EL (cell line): ENCODE data around the gene GMDS.
"Not testable (repeated sequence)": the region's sequence is repeated elsewhere in the genome, so short reads cannot be mapped to it uniquely, and the experiment has no call there.

Experiments
- DNase-seq: peaks from one replicate; pipeline ENCODE4 v3.0.0-alpha.2; 2016

GMDS gene

DNA sequence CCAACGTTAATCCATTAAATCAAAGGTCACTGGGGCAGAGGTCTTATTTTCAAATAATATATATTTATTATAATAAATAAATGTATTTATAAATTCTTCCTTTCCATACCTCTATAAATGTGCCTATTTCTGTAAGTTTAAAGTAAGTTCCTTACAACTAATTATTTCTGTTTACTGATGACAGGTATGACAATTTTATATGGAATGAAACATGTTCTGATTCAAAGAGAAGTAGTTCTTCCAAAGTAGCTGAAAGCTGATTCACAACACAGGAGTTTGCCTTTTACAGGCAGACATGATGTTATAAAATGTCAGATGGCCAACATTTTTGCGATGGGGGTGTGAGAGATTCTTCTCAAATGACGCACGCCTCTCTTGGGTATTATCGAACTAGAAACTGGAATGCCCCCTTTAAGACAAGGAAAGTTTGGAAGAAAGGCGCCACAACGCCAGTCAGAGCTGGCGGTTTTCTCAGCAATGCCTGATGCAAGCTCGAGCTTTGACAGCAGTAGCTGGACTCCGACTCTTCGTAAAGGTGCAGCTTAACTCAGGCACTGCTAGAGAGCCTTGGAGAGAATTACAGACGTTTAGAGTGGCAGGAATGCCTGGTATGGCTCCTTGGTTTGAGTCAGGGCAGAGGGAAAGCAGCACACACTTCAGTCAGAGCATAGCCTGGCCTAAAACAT, 543.6 kb downstream of the GMDS start:
- DNase-seq, result peak; percentile 98

DNA sequence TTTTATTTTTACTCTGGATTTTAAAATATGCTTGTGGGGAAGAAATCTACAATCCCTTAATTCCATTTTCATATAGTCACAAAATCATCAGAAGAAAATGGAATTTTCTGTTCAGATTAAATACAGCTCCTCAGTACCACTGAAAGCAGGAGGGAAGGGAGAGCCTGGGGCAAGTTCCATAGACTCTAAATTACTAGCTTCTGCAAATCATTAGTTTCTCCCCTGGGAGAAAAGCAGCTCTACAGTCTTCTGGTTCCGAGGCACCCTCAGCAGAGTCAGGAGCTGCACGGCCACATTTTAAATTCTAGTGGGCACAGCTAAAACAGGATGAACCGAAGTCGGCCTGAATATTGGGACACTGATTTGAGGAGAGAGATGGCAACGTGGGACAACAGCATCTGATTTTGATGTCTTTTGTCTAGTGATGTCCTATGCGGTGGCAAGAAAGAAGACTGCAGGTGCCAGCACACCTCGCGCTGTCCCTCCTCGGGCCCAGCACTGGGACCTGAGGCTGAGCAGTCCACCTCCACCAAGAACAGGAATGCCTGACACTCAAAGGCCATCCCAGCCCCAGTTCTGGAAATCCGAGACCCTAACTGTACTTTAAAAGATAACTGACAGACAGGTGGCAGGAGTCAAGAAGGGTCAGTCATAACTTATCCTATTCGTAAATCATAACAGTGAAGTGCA, 545.0 kb downstream of the GMDS start:
- DNase-seq, result no peak

DNA sequence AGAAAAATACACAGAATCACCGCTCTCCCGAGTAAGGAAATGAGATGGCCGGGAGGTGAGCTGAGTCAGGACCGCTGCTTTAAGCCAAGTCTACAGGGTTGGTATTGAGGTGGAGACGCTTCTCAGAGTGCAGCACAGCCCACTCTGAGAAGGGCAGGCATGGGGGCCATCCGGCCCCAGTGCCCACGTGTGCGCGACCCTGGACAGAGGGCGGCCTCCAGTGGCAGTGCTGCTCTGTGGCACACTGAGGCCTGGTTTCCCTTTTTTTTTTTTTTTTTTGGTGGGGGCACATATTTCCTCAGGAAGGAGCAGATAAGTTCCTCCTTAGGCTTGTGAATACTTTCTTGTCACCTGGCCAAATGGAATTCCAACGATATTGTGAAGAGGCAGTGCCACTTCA, 546.9 kb downstream of the GMDS start:
- no peak for DNase-seq

DNA sequence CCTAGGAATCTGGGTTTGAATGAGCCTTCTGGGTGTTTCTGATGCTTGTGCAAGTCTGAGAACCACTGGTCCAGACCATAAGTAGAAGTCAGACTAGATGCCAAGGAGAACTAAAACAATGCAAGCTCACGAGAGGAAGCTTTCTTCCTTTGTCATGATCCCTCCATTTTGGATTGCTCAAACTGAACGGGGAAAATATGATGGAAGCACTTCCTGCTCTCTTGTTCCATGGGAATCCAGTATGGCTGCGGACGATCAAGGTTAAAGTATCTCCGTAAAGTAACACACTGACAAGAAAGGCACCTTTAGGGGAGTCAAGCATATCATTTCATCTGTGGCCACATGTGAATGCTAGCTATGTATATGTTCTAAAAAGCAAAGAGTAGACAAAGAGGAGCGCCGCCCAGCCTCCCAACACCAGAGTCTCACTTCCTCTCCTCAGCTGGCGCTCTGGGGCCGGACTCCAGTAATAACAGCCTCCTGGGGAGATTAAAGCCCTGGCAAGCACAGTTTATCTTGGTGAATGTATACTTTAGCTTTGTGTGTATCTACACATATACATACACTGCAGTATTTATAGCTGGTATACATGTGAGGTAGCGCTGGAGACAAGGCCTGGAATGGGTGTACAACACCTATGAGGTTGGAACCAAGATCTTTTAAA, 547.6 kb downstream of the GMDS start:
- no peak for DNase-seq

DNA sequence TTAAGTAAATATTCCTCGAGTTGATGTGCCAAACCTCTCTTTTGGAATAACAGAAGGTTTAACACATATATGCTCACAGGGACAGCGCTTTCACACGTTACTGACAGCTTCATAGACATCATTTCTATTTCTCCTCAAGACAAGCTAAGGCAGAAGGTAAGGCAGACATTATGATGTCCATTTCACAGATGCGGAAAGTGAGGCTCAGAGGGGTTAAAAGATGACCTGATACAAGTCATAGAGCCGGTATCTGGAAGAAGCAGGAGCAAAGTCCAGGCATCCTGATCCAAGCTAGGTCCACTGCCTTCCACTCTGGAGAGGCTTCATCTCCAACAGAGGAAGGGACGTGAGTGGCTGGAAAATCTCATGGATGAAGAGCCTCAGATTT, 548.9 kb downstream of the GMDS start:
- no peak for DNase-seq

DNA sequence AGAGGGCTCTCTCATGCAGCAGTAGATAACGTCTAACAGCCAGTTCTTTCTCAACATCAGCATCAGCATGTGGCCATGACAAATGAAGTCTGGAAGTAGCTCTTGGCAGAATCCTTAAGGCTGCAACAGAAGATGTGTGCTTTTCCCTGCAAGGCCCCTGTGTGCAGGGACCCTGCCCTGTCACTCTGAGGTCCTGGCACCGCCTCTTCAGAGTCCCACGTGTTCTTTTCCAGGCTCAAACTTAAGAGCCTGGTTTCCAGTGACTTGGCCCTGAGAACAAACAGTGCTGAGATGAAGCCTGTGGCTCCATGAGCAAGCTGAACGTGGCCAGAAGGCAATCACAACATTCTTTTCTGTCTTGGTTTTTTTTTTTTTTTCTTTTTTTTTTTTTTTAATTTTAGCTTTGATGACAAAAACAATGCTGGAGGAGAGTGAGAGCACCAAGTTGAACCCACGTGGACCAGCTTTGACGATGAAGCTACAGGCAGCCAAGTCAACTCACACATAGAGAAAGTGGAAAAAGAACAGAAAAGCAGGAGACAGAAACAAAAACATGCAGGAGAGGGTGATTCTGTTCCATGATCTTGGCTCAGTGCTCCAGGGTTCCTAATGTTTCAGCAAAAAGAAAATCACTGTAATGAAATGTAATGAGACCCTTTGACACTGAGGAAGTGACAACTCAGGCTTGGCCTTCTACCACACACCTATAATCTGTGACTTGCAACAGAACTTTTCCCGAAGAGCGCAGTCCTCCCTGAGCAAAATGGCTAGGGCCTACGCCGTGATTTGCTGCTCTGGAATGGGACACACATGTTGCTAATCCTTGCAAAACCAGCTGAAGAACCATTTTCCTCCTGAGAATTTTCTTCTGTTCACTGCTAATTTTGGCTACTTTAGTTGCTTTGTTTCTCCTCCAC, 549.6 kb downstream of the GMDS start:
- no peak for DNase-seq

DNA sequence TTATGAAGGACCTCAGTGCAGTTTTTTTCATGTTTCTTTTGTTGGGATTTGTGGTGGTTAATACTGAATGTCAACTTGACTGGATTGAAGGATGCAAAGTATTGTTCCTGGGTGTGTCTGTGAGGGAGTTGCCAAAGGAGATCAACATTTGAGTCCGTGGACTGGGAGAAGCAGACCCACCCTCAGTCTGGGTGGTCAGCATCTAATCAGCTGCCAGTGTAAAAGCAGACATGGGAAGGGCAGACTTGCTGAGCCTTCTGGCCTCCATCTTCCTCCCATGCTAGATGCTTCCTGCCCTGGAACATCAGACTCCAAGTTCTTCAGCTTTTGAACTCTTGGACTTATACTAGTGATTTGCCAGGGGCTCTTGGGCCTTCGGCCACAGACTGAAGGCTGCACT, 553.6 kb downstream of the GMDS start:
- DNase-seq, result not testable (repeated sequence)

DNA sequence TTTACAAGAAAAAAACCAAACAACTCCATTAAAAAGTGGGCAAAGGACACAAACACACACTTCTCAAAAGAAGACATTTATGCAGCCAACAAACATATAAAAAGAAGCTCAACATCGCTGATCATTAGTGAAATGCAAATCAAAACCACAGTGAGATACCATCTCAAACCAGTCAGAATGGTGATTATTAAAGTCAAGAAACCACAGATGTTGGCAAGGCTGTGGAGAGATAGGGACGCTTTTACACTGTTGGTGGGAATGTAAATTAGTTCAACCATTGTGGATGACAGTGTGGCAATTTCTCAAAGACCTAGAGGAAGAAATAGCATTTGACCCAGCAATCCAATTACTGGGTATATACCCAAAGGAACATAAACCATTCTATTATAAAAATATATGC, 554.7 kb downstream of the GMDS start:
- not testable (repeated sequence) for DNase-seq

DNA sequence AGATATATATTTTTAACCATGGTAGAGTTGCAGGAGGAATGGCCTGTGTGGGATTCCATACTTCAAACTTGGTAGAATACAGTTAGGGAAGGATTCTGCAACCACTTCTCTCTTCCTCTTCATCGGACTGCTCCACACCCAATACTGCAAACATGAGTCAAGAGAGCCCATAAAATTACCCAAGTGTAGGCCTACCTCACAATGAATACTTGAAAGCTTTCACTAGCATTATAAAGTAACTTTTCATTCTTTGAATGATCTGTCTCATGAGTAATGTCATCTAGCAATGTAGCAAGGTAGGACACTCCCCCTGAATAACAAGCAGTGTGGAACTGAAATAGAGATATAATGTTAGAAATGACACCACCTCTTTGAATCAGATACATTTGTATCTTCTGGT, 556.3 kb downstream of the GMDS start:
- peak; percentile 43 for DNase-seq

DNA sequence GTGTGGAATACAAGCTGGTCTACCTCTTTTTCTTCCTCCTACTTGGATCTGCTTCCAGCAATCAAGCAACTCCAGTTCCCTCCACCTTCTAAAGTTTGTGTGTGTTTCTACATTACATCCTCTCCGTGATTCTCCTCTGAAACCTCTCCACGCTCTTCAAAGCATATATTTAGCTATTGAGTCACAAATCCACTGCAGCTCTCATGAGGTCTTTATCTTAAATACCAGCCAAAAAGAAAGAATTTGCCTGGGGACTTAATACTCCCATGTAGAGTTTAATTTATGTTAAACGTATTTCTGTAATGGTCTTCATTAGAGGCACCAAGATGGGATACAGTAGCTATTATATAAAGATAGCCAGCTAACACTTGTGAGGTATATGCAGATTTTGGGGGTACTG, 557.0 kb downstream of the GMDS start:
- DNase-seq, result no peak

DNA sequence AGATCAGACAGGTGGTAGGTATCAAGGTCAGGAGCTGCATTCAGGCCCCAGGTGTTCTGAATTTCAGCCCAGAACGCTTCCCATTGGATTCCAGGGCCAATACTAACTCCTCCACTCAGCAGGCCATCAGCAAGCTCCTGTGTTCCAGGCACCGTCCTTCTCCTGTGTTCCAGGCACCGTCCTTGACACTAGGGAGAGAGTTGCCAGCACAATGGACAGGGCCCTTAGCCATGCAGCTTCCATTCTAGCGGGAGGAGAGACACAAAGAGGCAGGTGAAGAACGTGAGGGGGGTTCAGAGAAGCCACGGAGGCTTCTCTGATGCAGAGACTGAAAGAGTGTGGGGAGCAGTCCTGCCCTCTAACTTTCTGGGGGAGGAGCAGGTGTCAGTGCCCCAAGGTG, 558.0 kb downstream of the GMDS start:
- DNase-seq, result no peak

DNA sequence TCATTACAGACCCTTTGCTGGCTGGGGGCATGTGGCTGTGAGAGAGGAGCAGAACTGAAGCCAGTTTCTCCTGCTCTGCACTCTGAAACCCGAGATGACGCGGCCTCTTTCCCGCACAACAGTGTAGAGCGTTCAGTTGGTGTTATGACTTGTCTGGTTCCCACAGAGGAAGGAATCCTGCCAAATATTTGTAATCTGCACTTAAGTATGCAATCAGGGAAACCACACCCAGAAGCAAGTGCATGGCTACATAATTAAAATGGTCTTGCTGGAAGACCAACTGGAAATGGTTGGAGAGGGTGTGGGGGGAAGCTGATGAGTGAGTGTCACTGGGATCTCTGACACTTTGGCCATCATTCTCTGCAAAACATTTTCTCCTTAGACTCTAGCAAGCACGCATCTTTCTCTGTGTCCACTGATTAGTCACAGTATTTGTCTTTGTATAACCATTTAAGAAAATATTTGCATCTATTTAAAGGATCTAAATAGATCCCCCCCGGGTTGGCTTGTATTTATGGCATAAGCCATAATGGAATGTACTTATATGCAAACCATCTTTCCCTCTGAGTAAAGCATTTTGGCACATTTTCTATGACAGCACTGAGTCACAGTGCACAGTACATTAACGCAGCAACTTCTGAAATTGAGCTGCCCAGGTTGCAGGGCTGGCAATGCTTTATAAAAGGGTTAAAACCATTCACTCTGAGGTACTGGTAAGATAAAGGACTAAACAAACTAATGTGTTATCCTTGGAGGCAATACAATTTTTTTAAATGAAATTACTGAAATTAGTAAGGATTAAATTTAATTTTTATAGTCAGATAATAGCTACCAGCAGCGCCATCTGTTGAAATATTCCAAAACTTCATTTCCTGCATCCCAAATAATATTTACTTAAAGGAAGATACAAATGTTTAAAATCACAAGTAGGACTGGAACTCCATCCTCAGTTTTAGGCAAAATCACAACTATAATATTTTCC, 559.0 kb downstream of the GMDS start:
- peak; percentile 97 for DNase-seq

DNA sequence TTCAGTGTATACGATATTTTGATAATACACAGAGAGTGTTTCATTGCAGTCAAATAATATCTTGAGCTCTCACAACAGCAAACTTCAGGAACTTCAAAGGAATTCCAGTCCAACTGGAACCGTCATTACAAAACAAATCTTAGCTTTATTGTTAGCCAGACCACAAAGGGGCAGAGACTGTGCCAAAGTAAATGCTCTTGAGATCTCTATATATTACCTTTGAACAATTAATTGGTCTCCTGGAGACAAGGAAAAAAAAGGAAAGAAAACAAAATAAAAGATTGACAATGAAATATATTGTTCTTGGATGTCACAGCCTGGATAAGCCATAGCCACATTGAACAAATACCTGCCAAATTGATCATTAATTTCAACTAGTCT, 565.7 kb downstream of the GMDS start:
- DNase-seq, result no peak

DNA sequence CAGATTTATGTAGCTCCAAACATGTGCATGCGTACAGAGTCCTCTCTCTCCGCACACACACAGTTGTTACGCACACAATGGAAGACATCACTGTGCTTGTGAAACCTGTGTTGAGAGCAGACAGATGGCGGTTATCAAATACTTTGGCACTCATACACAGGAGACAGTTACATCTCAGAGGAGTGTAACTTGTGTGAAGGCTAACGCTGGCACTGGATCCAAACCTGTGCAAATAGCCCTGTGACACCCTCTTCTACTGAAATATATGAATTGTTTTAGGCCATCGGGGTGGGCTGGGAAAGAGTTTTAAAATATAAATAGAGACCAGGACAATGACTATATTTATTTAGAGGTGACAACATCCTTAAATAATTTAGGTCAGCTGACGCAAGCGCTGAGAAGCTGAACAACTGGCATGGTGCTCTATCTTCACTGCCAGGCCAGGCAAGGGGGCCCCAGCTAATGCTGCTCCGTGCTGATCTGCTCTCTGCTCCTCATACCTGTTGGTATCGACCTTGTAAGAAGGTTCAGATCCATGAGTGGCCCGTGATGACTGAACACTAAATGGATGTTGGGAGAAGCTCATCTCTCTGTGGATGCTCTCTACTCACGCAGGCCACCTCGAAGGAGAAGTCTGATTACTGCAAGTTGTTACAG, 566.2 kb downstream of the GMDS start:
- no peak for DNase-seq

DNA sequence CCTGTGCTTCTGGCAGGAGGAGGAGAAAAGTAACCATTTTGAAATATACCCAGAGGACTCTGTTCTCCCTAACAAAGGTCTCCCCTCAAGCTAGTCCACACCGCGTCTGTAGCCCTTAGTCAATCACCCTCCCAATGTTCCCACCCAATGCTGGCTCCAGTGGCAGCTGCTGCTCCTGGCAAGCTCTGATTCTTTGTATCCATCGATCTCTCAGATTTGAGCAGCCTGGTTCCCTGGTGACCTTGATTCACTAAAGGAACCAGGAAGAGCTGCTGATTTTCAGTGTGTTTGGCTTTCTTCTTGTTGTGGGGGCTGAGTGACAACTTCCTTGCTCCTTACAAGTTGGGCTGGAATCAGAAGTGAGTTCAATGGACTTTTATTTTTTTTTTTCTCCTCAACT, 567.2 kb downstream of the GMDS start:
- DNase-seq, result no peak

DNA sequence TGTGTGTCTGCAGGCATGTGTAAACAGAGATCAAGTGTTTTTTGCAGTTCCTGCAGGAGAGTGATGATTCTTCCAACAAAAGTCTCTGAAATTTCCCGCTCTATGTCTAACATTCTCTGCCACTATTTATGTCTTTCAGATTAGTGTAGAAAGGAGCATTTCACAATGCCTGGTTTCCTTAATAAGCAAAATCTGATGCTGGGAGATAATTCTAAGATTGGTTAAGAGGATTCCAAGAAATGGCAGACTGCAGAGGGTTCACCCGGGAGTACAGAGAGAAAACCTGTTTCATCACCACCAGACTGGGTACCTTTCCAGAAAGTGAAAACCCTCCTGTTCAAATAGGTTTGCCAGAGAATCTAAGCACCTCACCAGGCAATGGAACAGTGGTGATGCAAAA, 573.0 kb downstream of the GMDS start:
- DNase-seq, result no peak

DNA sequence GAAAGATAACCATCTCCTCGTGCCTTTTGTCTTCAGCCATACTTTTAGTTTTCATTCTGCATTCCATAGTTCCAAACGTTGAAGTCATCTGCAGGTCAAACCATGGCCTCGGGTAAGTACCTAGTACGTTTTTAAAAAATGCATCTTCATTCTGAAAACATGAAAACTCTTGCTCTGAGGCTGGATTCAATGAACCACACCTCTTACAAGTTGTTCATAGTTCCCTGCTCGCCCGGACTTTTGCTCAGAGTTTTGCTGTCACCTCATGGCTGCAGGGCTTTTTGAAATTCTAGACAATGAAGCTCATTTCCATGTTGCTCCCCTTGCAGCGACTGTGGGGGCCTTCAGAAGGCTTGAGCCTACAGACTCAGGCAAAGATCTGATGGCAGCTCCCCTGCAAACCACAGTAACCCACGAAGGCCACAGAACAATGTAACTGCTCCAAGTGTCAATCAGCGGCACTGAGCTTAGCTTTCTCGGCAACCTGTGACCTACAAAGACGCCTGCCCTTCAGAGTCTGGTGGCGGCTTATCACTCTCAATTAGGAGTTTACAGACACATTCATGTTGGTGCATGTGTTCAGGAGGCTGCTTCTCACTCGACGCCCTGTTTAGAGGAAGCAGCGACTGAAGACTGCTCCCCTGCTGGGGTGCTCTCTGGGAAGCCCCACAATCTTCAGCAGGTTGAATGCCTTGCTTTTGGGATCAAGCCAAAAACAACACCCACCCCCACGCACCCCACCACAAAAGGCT, 574.5 kb downstream of the GMDS start:
- peak; percentile 77 for DNase-seq

DNA sequence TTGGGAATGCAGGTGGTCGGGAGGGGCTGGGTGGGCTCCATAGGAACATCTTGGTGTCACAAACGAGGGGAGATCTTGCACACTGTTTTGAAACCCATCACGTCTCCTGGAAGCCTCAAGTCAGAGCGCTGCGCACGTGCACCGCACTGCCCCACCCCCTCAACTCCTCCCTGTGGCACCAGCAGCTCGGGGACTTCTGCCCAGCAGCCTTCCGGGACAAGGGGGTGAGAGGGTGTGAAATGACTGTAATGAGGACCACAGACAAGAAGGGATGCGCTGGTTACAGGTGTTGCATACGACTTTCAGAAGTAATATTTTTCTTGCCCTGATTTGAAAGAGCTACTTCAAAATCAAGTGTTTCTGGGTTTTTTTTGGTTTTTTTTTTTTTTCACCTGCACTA, 575.4 kb downstream of the GMDS start:
- DNase-seq, result no peak

DNA sequence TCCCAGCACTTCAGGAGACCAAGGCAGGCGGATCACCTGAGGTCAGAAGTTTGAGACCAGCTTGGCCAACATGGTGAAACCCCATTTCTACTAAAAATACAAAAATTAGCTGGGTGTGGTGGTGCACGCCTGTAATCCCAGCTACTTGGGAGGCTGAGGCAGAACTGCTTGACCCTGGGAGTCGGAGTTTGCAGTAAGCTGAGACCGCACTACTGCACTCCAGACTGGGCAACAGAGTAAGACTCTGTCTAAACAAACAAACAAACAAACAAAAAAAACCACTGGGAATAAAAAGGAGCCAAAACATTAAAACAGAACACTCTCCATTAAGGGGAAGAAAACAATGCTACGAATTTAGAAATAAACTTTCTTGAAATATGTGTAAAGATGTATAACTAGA, 576.9 kb downstream of the GMDS start:
- DNase-seq, result not testable (repeated sequence)

DNA sequence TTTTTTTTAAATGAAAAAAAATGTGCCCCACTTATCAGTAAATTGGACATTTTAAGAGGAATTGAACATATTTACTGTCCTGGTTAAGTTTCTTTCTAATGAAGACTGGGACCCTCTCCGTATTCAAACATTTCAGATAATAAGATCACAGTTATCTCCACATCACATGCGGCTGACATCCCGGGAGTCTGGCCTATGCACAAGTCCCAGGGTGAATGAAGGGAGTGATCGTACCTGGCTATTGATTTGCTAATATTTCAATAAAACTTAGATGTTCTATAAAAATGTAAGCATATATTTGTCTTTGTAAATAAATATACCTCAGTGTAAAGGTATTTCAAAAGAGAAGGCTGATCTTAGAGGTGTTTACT, 577.6 kb downstream of the GMDS start:
- DNase-seq, result no peak
